ENCODE data around the gene RPL18A. TPM values are rescaled to one million over a fixed set of nuclear protein-coding genes. Genes with fewer than 3 reads are reported as not detected.
A peak's percentile ranks its signal among the peaks of the same experiment; 100 is the strongest.

Gene RPL18A
- total RNA-seq, 1 experiment from 2014 or later, result 1,054 TPM

DNA sequence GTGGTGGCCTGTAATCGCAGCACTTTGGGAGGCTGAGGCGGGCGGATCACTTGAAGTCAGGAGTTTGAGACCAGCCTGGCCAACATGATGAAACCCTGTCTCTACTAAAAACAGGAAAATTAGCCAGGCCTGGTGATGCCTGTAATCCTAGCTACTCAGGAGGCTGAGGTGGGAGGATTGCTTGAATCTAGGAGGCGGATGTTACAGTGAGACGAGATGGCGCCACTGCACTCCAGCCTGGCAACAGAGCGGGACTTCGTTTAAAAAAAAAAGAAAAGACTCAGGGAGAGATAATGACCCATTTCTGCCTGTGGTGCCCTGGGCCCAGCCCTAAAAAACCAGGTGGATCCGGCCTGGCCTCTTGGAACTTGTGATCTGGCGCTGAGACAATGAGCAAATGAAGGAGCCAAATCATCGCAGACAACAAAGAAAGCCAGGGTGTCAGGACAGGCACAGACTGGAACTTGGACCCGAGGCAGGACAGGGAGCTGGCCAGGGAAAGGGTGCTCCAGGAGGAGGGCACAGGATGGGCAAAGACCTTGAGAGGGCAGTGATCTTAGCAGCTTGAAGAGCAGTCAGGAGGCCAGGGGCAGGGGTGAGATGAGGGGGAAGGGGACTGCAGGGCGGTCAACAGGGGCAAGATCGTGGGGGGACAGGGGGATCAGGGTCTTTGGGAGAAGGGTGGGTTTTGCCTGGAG lies 11.0 kb upstream of the RPL18A start:
- no TSS peak for BruUV-seq (replicated peaks)
- Mint-ChIP-seq H3K4me1 (ENCODE audit: low read depth, unreplicated experiment) (peaks cover 10% of the 10 kb centered on the region), H3K27ac (ENCODE audit: unreplicated experiment) (no peak overlapping the region), H3K36me3 (ENCODE audit: insufficient read depth, unreplicated experiment) (no peaks in the 10 kb centered on the region), H3K27me3 (ENCODE audit: unreplicated experiment) (peaks cover 9% of the 10 kb centered on the region), H3K4me3 (ENCODE audit: low read depth, unreplicated experiment) (no peak overlapping the region), H3K9me3 (ENCODE audit: low read depth, unreplicated experiment) (no peaks in the 10 kb centered on the region)
- TF ChIP-seq, protein P1, sequence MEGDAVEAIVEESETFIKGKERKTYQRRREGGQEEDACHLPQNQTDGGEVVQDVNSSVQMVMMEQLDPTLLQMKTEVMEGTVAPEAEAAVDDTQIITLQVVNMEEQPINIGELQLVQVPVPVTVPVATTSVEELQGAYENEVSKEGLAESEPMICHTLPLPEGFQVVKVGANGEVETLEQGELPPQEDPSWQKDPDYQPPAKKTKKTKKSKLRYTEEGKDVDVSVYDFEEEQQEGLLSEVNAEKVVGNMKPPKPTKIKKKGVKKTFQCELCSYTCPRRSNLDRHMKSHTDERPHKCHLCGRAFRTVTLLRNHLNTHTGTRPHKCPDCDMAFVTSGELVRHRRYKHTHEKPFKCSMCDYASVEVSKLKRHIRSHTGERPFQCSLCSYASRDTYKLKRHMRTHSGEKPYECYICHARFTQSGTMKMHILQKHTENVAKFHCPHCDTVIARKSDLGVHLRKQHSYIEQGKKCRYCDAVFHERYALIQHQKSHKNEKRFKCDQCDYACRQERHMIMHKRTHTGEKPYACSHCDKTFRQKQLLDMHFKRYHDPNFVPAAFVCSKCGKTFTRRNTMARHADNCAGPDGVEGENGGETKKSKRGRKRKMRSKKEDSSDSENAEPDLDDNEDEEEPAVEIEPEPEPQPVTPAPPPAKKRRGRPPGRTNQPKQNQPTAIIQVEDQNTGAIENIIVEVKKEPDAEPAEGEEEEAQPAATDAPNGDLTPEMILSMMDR (IDR thresholded peaks at IDR 0.05; ENCODE audit: unreplicated experiment), result no peak
- CTCF ChIA-PET, result no interaction called here
- intact Hi-C loops (cut with micrococcal nuclease; ENCODE audit: unreplicated experiment), result no loop called here
- DNase-seq, result no peak

DNA sequence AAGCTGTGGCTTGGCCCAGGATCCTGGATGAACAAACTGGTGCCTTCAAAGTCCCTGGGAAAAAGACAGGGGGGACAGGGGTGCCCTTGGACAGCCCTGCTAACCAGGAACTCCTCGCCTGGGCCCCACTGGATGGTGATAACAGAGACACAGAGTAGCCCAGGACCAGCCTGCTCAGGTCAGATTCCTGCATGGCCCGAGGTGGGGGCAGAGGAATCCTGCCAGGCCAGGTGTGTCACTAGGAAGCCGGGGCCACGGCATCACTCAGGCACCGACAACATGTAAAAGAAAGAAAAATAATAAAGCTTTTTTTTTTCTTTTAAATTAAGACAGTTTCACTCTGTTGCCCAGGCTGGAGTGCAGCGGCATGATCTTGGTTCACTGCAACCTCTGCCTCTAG lies 5.6 kb upstream of the RPL18A start:
- no peaks in the 10 kb centered on the region for H3K36me3 Mint-ChIP-seq (ENCODE audit: insufficient read depth, unreplicated experiment)
- BruUV-seq (replicated peaks), result no TSS peak
- H3K27me3 Mint-ChIP-seq (ENCODE audit: unreplicated experiment), result no peaks in the 10 kb centered on the region
- intact Hi-C loops (cut with micrococcal nuclease; ENCODE audit: unreplicated experiment), result no loop called here
- no peak overlapping the region for H3K27ac Mint-ChIP-seq (ENCODE audit: unreplicated experiment)
- peaks cover 14% of the 10 kb centered on the region for H3K4me1 Mint-ChIP-seq (ENCODE audit: low read depth, unreplicated experiment)
- TF ChIP-seq, protein P1 (IDR thresholded peaks at IDR 0.05; ENCODE audit: unreplicated experiment), result no peak
- DNase-seq, result no peak
- no peaks in the 10 kb centered on the region for H3K9me3 Mint-ChIP-seq (ENCODE audit: low read depth, unreplicated experiment)
- H3K4me3 Mint-ChIP-seq (ENCODE audit: low read depth, unreplicated experiment), result no peak overlapping the region
- CTCF ChIA-PET, result no interaction called here

DNA sequence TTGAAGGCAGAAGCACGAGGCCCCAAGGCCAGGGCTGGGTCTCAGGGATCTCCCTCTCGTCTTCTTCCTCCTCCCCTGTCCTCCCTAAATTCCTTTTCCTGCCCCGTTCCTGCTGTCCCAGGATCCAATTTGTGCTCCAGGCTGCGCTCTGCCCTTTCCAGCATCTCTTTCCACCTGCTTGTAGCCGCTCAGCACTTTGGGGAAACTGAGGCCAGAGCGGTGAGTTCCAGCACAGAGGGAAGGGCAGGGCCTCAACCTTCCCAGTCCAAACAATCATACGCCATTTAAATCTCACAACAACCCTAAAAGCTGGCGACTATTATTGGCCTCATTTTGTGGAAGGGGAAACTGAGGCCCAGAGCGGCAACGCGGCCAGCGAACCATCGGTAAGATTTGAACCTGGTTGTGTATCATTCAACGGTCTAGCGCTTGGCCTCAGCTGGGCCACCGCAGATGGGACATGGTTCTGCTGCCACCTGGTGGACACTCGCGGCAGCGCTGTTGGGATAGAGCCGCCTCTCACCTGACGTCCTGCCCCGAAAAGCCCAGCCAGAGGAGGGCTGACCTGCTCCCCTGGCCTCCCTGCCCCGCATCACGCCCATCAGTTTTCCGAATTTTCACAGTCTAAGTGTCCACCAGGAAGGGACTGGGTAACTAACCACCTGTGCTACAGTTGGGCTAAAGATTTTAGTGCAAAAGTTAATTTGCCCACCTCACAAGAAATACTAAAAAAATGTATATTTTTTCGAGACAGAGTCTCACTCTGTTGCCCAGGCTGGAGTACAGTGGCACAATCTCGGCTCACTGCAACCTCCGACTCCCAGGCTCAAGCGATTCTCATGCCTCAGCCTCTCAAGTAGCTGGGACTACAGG lies 4.2 kb upstream of the RPL18A start:
- BruUV-seq (replicated peaks), result no TSS peak
- H3K4me3 Mint-ChIP-seq (ENCODE audit: low read depth, unreplicated experiment), result no peak overlapping the region
- peaks cover 13% of the 10 kb centered on the region for H3K36me3 Mint-ChIP-seq (ENCODE audit: insufficient read depth, unreplicated experiment)
- TF ChIP-seq, protein P1 (IDR thresholded peaks at IDR 0.05; ENCODE audit: unreplicated experiment), result peak; percentile 90
- peak; percentile 86 for DNase-seq
- intact Hi-C loops (cut with micrococcal nuclease; ENCODE audit: unreplicated experiment), result no loop called here
- H3K27me3 Mint-ChIP-seq (ENCODE audit: unreplicated experiment), result no peaks in the 10 kb centered on the region
- no peak overlapping the region for H3K27ac Mint-ChIP-seq (ENCODE audit: unreplicated experiment)
- H3K4me1 Mint-ChIP-seq (ENCODE audit: low read depth, unreplicated experiment), result peaks cover 14% of the 10 kb centered on the region
- no peaks in the 10 kb centered on the region for H3K9me3 Mint-ChIP-seq (ENCODE audit: low read depth, unreplicated experiment)
- CTCF ChIA-PET, result interaction anchor here (0.7 to 0.9 kb wide), 2 partner anchors 61 to 139 kb away, joined by 3 read pairs; partner anchors contain the start of gene B3GNT3

DNA sequence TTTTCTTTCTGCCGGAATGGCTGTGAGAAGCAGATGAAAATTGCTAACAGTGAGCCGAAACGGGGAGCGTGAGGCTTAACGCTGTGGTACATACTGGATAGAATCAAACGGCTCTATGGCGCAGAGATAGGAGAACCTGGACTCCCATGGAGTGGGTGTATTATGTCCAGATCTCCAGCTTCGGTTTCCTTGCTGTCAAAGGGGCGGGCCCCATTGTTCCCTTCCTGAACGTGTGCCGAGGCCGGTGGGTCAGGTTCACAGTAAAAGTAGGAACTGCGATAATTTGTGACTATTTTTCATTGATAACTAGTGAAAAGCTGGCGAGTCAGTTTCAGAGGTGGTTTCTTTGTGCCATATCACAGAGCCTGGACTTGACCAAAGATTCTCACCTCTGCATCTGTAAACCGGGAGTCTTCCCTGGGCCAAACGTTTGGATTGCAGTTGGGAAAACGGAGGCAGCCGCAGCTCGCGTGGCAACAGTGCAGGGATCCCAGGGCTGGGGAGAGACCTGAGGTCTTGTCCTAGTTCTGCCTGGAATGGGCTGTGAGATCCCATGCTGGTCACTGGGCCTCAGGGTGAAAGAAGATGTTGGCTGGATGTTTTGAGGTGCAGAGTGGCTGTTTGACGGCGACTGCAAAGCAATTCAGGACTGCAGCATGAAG lies 752 bp downstream of the RPL18A start:
- H3K4me1 Mint-ChIP-seq (ENCODE audit: low read depth, unreplicated experiment), result peaks cover 10% of the 10 kb centered on the region
- no peaks in the 10 kb centered on the region for H3K9me3 Mint-ChIP-seq (ENCODE audit: low read depth, unreplicated experiment)
- H3K27me3 Mint-ChIP-seq (ENCODE audit: unreplicated experiment), result no peaks in the 10 kb centered on the region
- CTCF ChIA-PET, result interaction anchor here (0.6 to 1.8 kb wide), 2 partner anchors 73 to 101 kb away, joined by 3 to 87 read pairs; partner anchors contain the start of gene CCDC124
- intact Hi-C loops (cut with micrococcal nuclease; ENCODE audit: unreplicated experiment), result no loop called here
- TSS peak; percentile 67 for BruUV-seq (replicated peaks)
- peaks cover 61% of the 10 kb centered on the region for H3K36me3 Mint-ChIP-seq (ENCODE audit: insufficient read depth, unreplicated experiment)
- TF ChIP-seq, protein P1 (IDR thresholded peaks at IDR 0.05; ENCODE audit: unreplicated experiment), result no peak
- peak overlapping the region; percentile 99 for H3K27ac Mint-ChIP-seq (ENCODE audit: unreplicated experiment)
- peak overlapping the region; percentile 96 for H3K4me3 Mint-ChIP-seq (ENCODE audit: low read depth, unreplicated experiment)
- DNase-seq, result no peak
